Ovary (tissue), 9 donors: Measurements from ENCODE around the gene CILP. TPM values are rescaled to one million over a fixed set of nuclear protein-coding genes. Genes with fewer than 3 reads are reported as not detected.
A peak's percentile ranks its signal among the peaks of the same experiment; 100 is the strongest.

Experiments used
- DNase-seq, 5 donors: peaks; one replicate each; pipeline ENCODE4 v3.0.0-alpha.2; 2019 to 2020
- H3K27ac ChIP-seq, 2 donors: fragments of 200-600 bp; one replicate each; pipeline versions ENCODE4 v1.5.1 to v1.8.0; 2019 to 2022
- H3K27me3 ChIP-seq: fragments of 200-600 bp; one replicate; pipeline ENCODE4 v1.8.0; 2022
- H3K36me3 ChIP-seq: fragments of 200-600 bp; sonication (generic); one replicate; pipeline ENCODE4 v1.5.1; 2019
- H3K4me1 ChIP-seq: one replicate; pipeline ENCODE4 v1.8.1; 2013; ENCODE audit warnings: mild to moderate bottlenecking, moderate library complexity; ENCODE audit not compliant: insufficient read depth
- H3K4me3 ChIP-seq: fragments of 200-600 bp; sonication (generic); one replicate; pipeline ENCODE4 v1.5.1; 2017
- H3K9me3 ChIP-seq, 2 donors: fragments of 200-600 bp in 1 of 2; sonication (generic) in 1 of 2; one replicate each; pipeline versions ENCODE4 v1.5.1 to v1.8.1; 2013 to 2019; ENCODE audit warnings: mild to moderate bottlenecking in 1 of 2, moderate library complexity in 1 of 2
- EP300 ChIP-seq: sonication (generic); formaldehyde crosslinking; IDR thresholded peaks from one replicate; pipeline ENCODE4 v1.6.1; 2017; ENCODE audit warnings: antibody characterized with exemption
- POLR2A ChIP-seq: fragments of 450-650 bp; IDR thresholded peaks from one replicate; pipeline ENCODE4 v1.6.1; 2017; ENCODE audit warnings: antibody characterized with exemption, mild to moderate bottlenecking, moderate library complexity
- WGBS, 3 donors: extraction: QIAGEN DNeasy Blood & Tissue Kit in 1 of 3; methylation state at CpG; one replicate each; pipeline versions ENCODE4 v1.1.5 to v1.1.7; 2013 to 2017; 5-methylcytosine and 5-hydroxymethylcytosine counted together
- intact Hi-C, 4 donors: fragments of 100-400 bp; cut with DNase I; formaldehyde crosslinking; loops; one replicate each; pipeline versions ENCODE4 v1.11.0 to v1.15.1; 2022 to 2023
- polyA plus RNA-seq, 2 donors: library from polyadenylated mRNA; stranded (reverse); fragments of 200-250 nt in 1 of 2; fragments of 350-450 nt in 1 of 2; fragmentation: Illumina TruSeq in 1 of 2; extraction: RNeasy Lipid Tissue Mini Kit (QIAGEN cat#74804) in 1 of 2; gene quantifications; one replicate each; pipeline ENCODE4 v1.2.3, GENCODE V29; 2013 to 2014
- total RNA-seq, 7 donors: library from RNA; depleted of rRNA in 2 of 7; stranded (reverse); fragments of >200 nt in 2 of 7; fragmentation: NEBNext Ultra II Directional in 3 of 7; extraction: Animal tissue kit (Norgen Biotek cat#: 25700) in 3 of 7; gene quantifications; one replicate each; pipeline versions ENCODE4 v1.1.0 to v1.2.4, GENCODE V29; 2016 to 2023
- TF ChIP-seq, protein P1 (sequence below), 3 donors: fragments of 450-650 bp in 2 of 3; fragments of 200-600 bp in 1 of 3; IDR thresholded peaks; one replicate each; pipeline versions ENCODE4 v1.5.1 to v1.8.0; 2016 to 2022; ENCODE audit warnings: antibody characterized with exemption in 3 of 3, mild to moderate bottlenecking in 1 of 3
- donor health status: DM: no; HTN: no; CAD: no; lungs with moderate emphysema.
- donor health status: DM: no; HTN: no; CAD: no.
- donor health status: Bipolar disorder and iron deficiency.
- donor health status: DM: yes; HTN: yes; CAD: no.
- donor health status: DM: no; HTN: no; CAD: no.
- donor health status: DM: yes; HTN: yes; CAD: no.

CILP gene
- total and polyA plus RNA-seq, 9 donors, result 1.2 to 34.1 (median 4.6) TPM

DNA sequence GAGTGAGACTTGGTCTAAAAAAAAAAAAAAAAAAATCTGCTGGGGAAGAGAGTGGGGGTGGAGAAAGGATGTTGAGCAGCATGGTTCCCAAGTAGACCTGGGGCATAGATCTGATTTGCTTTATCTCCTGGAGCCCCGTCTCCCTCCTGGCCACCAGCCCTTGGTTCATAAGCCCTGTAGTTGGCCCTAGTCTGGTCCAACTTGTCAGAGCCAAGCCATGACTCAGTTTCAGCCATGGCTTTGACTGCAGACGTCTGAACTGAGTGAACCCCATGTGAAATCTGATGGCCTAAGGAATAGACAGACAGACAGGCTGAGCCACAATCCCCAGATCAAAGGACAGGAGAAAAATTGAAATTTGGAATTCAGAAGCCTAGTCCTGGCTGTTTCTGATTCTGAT is 2.0 kb upstream of the CILP start:
- TF ChIP-seq EP300 (no peak), POLR2A (no peak)
- TF ChIP-seq, protein P1, sequence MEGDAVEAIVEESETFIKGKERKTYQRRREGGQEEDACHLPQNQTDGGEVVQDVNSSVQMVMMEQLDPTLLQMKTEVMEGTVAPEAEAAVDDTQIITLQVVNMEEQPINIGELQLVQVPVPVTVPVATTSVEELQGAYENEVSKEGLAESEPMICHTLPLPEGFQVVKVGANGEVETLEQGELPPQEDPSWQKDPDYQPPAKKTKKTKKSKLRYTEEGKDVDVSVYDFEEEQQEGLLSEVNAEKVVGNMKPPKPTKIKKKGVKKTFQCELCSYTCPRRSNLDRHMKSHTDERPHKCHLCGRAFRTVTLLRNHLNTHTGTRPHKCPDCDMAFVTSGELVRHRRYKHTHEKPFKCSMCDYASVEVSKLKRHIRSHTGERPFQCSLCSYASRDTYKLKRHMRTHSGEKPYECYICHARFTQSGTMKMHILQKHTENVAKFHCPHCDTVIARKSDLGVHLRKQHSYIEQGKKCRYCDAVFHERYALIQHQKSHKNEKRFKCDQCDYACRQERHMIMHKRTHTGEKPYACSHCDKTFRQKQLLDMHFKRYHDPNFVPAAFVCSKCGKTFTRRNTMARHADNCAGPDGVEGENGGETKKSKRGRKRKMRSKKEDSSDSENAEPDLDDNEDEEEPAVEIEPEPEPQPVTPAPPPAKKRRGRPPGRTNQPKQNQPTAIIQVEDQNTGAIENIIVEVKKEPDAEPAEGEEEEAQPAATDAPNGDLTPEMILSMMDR (IDR thresholded peaks at IDR 0.05), result no peak
- no peaks in the 10 kb centered on the region for H3K36me3 ChIP-seq
- no peak overlapping the region for H3K4me3 ChIP-seq
- intact Hi-C loops, result no loop called here
- H3K9me3 ChIP-seq, result no peaks in the 10 kb centered on the region
- H3K27ac ChIP-seq, result no peak overlapping the region
- DNase-seq, result no peak
- WGBS, 3 donors, result 50 to 59% (median 58%) methylated on average over 2 of the region's 2 CpGs
- H3K27me3 ChIP-seq, result no peaks in the 10 kb centered on the region
- H3K4me1 ChIP-seq, result peaks cover 18% of the 10 kb centered on the region

DNA sequence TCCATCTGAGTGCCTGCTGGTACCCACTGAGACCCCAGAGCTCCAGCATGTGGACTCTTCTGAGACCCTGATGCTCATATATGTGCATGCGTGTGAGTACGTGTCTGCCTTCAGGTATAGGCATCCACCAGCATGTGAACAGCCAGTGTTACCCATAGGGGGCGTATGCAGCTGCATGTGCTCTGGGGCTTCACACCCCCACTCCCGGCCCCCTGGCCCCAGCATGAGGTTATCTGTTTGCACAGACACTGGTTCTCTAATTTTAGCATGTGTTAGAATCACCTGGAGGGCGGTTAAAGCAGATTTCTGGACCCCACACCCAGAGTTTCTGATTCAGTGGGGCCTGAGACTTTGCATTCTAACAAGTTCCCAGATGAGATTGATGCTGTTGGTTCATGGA is 824 bp upstream of the CILP start:
- H3K9me3 ChIP-seq, result no peaks in the 10 kb centered on the region
- DNase-seq, result no peak
- no peaks in the 10 kb centered on the region for H3K36me3 ChIP-seq
- intact Hi-C loops, result no loop called here
- no peak overlapping the region for H3K4me3 ChIP-seq
- no peaks in the 10 kb centered on the region for H3K27me3 ChIP-seq
- TF ChIP-seq POLR2A (no peak), EP300 (no peak)
- TF ChIP-seq, protein P1 (IDR thresholded peaks at IDR 0.05), result no peak
- peaks cover 18% of the 10 kb centered on the region for H3K4me1 ChIP-seq
- H3K27ac ChIP-seq, result no peak overlapping the region
- WGBS, 3 donors, result 87 to 92% (median 88%) methylated on average over 5 of the region's 5 CpGs

DNA sequence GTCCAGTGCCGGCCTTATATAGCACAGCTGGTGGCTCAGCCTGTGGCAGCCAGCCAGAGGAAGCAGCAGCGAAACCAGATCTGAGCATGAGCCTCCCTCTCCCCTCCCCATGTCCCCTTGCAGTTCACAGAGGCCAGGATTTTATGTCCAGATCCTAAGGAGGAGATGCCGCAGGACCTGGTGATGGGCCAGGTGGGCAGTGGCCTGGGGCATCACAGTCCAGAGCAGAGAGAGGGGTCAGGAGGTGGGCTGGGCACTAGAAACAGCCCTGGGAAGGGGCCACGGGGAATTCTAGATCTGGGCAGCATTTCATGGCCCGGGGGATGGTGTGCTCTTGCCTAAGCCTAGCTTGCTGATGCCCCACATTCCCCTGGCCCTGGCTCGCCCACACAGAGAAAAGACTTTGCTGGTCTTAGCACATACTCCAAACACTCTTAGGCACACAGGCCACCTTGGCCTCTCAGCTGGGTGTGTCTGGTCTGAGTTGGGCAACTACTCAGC is 259 bp upstream of the CILP start:
- Histone ChIP-seq H3K36me3 (no peaks in the 10 kb centered on the region), H3K4me3 (no peak overlapping the region), H3K9me3 (no peaks in the 10 kb centered on the region), H3K27ac (no peak overlapping the region), H3K4me1 (peaks cover 18% of the 10 kb centered on the region), H3K27me3 (no peaks in the 10 kb centered on the region)
- peak; percentile 59 to 82 (median 74) for DNase-seq
- intact Hi-C loops, result no loop called here
- TF ChIP-seq EP300 (no peak), POLR2A (no peak)
- TF ChIP-seq, protein P1 (IDR thresholded peaks at IDR 0.05), result no peak
- WGBS, 3 donors, result 17 to 25% (median 24%) methylated on average over 6 of the region's 6 CpGs

- H3K9me3 ChIP-seq, result no peaks in the 10 kb centered on the region
- 66 to 77% (median 72%) methylated on average over 17 of the region's 17 CpGs for WGBS, 3 donors
- TF ChIP-seq EP300 (no peak), POLR2A (no peak)
- TF ChIP-seq, protein P1 (IDR thresholded peaks at IDR 0.05), result no peak
- intact Hi-C loops, result no loop called here
- no peaks in the 10 kb centered on the region for H3K36me3 ChIP-seq
- H3K27ac ChIP-seq, result peak overlapping the region in 1 of 2 donors; percentile 6
- H3K4me1 ChIP-seq, result peaks cover 18% of the 10 kb centered on the region
- H3K4me3 ChIP-seq, result no peak overlapping the region
- DNase-seq, result no peak
- H3K27me3 ChIP-seq, result no peaks in the 10 kb centered on the region
These were observed 1.3 kb downstream of the CILP start for GRCh38 chr15:65209701-65210643.
